GM12865 (cell line): ENCODE data around the gene ZDHHC13.

Source experiments
- DNase-seq: peaks from one replicate; pipeline ENCODE4 v3.0.0; 2010; ENCODE audit warnings: low read depth
- H3K4me3 ChIP-seq: 2 replicates; pipeline ENCODE4 v1.5.1; 2011; ENCODE audit warnings: mild to moderate bottlenecking, low read depth, low read length, control low read depth
- CTCF ChIP-seq: IDR thresholded peaks from 2 replicates; pipeline ENCODE4 v1.5.1; 2011; ENCODE audit warnings: low read length, control low read depth, low read depth, inconsistent platforms; ENCODE audit not compliant: insufficient read depth; ENCODE audit errors: missing control alignments

The ZDHHC13 gene

GRCh38 chr11:19164881-19165280, 47.9 kb downstream of the ZDHHC13 start:
- TF ChIP-seq CTCF = no peak
- DNase-seq = no peak

DNA sequence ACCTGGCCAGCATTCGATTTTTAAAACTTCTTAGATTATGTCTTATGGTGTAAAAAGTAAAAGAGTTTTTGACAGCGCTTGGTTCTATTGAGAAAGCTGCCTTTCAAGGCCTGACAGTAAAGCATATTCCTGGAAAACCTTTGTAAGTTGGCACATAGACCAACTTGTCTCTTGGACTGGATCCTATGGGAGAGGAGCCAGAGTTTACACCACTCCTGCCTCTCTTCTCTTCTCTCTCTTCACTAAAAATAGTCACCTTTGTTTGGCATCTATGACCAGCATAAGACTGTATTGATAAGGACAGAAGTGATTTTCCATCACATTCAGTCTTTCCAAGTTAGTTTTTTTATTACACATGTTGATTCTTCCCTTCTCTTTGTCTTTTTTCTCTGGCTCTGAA, 51.1 kb downstream of the ZDHHC13 start:
- no peak overlapping the region for H3K4me3 ChIP-seq
- no peak for DNase-seq
- no peak for TF ChIP-seq CTCF

More at GRCh38 chr11:19164881-19165280, 47.9 kb downstream of the ZDHHC13 start:
- H3K4me3 ChIP-seq = no peak overlapping the region

DNA sequence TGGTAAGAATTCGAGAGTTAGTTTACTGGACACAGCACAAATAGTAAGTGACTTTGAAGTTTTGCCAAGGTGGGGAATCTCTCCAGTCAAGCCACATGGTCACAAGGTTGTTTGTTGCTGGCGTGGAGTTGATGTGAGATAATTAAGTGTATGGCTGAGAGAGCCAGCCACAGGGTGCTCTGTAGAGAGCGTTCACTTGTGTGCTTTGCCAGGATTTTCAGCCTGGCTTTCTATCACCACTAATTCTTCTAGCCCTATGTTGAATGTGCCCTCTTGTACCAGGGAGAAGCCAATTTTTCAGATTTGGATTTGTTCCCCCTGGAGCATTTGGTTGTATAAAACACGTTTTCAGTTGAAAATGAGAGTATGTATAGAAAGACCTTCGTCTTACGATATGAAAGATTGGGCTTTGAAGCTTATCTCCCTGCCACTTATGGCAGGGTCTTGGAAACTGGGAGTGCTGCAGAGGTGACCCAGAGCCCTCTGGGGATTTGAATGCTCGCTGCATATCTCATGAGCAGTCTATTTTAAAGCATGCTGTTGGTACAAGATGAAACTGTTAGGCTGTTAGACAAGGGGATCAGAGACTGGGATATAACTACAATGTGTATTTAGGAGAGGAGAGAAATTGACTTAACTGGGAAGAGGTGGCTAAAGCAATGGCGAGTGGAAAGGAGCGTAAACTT, 56.2 kb downstream of the ZDHHC13 start:
- no peak for TF ChIP-seq CTCF
- DNase-seq = no peak
- H3K4me3 ChIP-seq = no peak overlapping the region

GRCh38 chr11:19173964-19174638, 57.1 kb downstream of the ZDHHC13 start:
- DNase-seq = no peak
- no peak for TF ChIP-seq CTCF
- no peak overlapping the region for H3K4me3 ChIP-seq

DNA sequence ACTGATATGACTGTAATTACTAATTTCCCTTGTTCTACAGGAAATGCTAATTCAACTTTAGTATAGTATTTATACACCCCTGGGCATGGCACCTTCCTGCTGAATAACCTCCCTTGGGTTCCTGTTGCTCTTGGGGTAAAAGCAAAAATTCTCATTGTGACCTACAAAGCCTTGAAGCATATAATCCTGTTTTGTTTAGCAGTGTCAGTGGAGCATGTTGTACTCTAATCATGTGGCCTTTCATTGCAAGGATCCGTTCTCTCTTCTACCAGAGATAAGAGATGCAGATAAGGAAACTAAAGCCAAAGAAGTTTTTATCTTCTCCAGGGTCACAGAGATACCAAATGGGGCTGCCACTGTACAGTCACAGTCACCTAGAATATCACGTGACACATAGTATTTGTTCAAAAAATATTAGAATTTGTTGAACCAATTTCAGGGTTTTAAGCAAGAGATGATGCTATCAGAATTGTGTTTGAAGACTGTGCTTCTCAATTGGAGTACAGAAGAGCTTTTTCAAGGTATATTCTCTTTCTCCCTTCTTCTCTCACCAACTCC, 59.7 kb downstream of the ZDHHC13 start:
- no peak for DNase-seq
- TF ChIP-seq CTCF = no peak
- no peak overlapping the region for H3K4me3 ChIP-seq

DNA sequence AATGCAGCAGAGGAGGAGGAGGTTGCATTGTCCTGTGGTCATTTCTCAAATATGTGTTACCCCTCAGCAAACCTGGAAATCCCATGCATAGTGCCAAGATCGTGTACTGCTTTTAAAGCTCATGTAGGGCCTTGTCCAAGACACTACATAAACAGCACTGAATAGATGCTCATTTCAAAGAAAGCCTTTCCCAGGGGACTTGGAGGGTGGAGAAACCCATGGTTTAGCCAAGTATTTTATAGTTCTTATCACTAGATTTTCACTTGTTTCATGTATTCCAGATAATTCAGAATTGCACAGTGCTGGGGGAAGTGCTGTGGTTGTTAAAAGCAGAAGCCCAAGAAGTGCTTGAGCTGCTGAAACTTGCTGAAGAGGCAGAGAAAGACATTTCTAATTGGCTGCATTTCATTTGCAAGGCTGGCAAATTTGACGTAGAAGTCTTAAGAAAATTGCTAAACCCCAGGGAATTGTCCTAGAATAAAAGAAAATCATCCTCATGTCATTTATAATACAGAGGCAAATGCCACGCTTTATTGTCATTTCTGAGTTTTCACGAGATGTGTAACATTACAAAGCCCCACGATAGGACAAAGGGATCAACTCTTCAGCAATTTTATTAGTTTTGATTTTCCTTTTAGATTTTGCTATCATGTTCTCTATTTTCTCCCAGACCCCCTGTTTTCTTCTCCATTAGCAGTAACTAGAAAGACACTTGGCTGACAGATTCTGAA, 64.7 kb downstream of the ZDHHC13 start:
- no peak for TF ChIP-seq CTCF
- no peak overlapping the region for H3K4me3 ChIP-seq
- DNase-seq = no peak
